Mesenchymal stem cell (in vitro differentiated cells and primary cell): ENCODE results near the gene EXOG.

Source experiments
- DNase-seq: peaks from one replicate; pipeline ENCODE4 v3.0.0-alpha.2; 2013
- H2AFZ ChIP-seq: one replicate; pipeline ENCODE4 v1.6.1; 2013; ENCODE audit warnings: low read depth, mild to moderate bottlenecking, control low read depth, inconsistent platforms, low read length, moderate library complexity
- H2AK5ac ChIP-seq: 2 replicates; pipeline ENCODE4 v1.6.1; 2013; ENCODE audit warnings: low read length, moderate library complexity, mild to moderate bottlenecking, inconsistent platforms; ENCODE audit not compliant: severe bottlenecking
- H2BK120ac ChIP-seq: one replicate; pipeline ENCODE4 v1.6.1; 2013; ENCODE audit warnings: low read depth, mild to moderate bottlenecking, inconsistent platforms, low read length, moderate library complexity
- H2BK12ac ChIP-seq, 2 experiments: one replicate each; pipeline ENCODE4 v1.6.1; 2013; ENCODE audit warnings: inconsistent platforms in 2 of 2, low read length in 2 of 2, mild to moderate bottlenecking in 2 of 2, moderate library complexity in 2 of 2, control low read depth in 1 of 2
- H2BK15ac ChIP-seq: one replicate; pipeline ENCODE4 v1.6.1; 2013; ENCODE audit warnings: mild to moderate bottlenecking, low read depth, inconsistent platforms; ENCODE audit not compliant: poor library complexity, severe bottlenecking
- H2BK5ac ChIP-seq: 2 replicates; pipeline ENCODE4 v1.6.1; 2013; ENCODE audit warnings: low read depth, mild to moderate bottlenecking, low read length, control low read depth, inconsistent platforms; ENCODE audit not compliant: poor library complexity, severe bottlenecking
- H3K14ac ChIP-seq, 2 experiments: one replicate each; pipeline ENCODE4 v1.6.1; 2013; ENCODE audit warnings: inconsistent platforms in 2 of 2, low read length in 2 of 2, control low read depth in 1 of 2, mild to moderate bottlenecking in 1 of 2, moderate library complexity in 1 of 2
- H3K18ac ChIP-seq, 2 experiments: one replicate each; pipeline ENCODE4 v1.6.1; 2013; ENCODE audit warnings: inconsistent platforms in 2 of 2, low read length in 2 of 2, control low read depth in 1 of 2, low read depth in 1 of 2, mild to moderate bottlenecking in 1 of 2
- H3K23ac ChIP-seq, 2 experiments: one replicate each; pipeline ENCODE4 v1.6.1; 2013; ENCODE audit warnings: inconsistent platforms in 2 of 2, low read length in 2 of 2, mild to moderate bottlenecking in 2 of 2, moderate library complexity in 2 of 2, control low read depth in 1 of 2
- H3K27ac ChIP-seq: 2 replicates; pipeline ENCODE4 v1.5.1; 2013; ENCODE audit warnings: mild to moderate bottlenecking, moderate library complexity, low read length, control low read depth, inconsistent platforms; ENCODE audit not compliant: poor library complexity, severe bottlenecking
- H3K27me3 ChIP-seq, 2 experiments: 2 replicates each; pipeline versions ENCODE4 v1.6.1 to v1.7.0; 2013; ENCODE audit warnings: low read length in 2 of 2, mild to moderate bottlenecking in 2 of 2, moderate library complexity in 2 of 2, control low read depth in 1 of 2, inconsistent platforms in 1 of 2; ENCODE audit not compliant: control insufficient read depth in 1 of 2, insufficient read depth in 1 of 2
- H3K36me3 ChIP-seq, 2 experiments: 2 replicates each; pipeline versions ENCODE4 v1.6.1 to v1.7.0; 2013; ENCODE audit warnings: low read length in 2 of 2, control low read depth in 1 of 2, inconsistent platforms in 1 of 2, low read depth in 1 of 2, mild to moderate bottlenecking in 1 of 2; ENCODE audit not compliant: insufficient read depth in 2 of 2, control insufficient read depth in 1 of 2
- H3K4ac ChIP-seq, 2 experiments: one replicate each; pipeline ENCODE4 v1.6.1; 2013; ENCODE audit warnings: inconsistent platforms in 2 of 2, low read length in 2 of 2, mild to moderate bottlenecking in 2 of 2, moderate library complexity in 2 of 2, control low read depth in 1 of 2, low read depth in 1 of 2
- H3K4me1 ChIP-seq: 2 replicates; pipeline ENCODE4 v1.6.1; 2013; ENCODE audit warnings: low read depth, low read length, control low read depth; ENCODE audit not compliant: control insufficient read depth, insufficient read depth
- H3K4me2 ChIP-seq: 2 replicates; pipeline ENCODE4 v1.6.1; 2013; ENCODE audit warnings: low read length, mild to moderate bottlenecking, inconsistent platforms; ENCODE audit not compliant: poor library complexity, severe bottlenecking
- H3K4me3 ChIP-seq, 2 experiments: 2 replicates each; pipeline versions ENCODE4 v1.5.1 to v1.7.0; 2013; ENCODE audit warnings: low read length in 2 of 2, mild to moderate bottlenecking in 2 of 2, control low read depth in 1 of 2, low read depth in 1 of 2; ENCODE audit not compliant: insufficient read depth in 1 of 2
- H3K79me1 ChIP-seq: replicated peaks from 2 replicates; pipeline ENCODE4 v1.6.1; 2013; ENCODE audit warnings: mild to moderate bottlenecking, control low read depth, low read length, inconsistent platforms; ENCODE audit not compliant: poor library complexity, severe bottlenecking
- H3K9ac ChIP-seq: 2 replicates; pipeline ENCODE4 v1.7.0; 2013; ENCODE audit warnings: mild to moderate bottlenecking, low read length, moderate library complexity
- H3K9me3 ChIP-seq: 2 replicates; pipeline ENCODE4 v1.7.0; 2013; ENCODE audit warnings: mild to moderate bottlenecking, low read length; ENCODE audit not compliant: control insufficient read depth
- H4K8ac ChIP-seq: one replicate; pipeline ENCODE4 v1.6.1; 2013; ENCODE audit warnings: inconsistent platforms, mild to moderate bottlenecking, low read length, moderate library complexity
- H4K91ac ChIP-seq: one replicate; pipeline ENCODE4 v1.6.1; 2013; ENCODE audit warnings: mild to moderate bottlenecking, low read length, inconsistent platforms
- WGBS: methylation state at CpG from one replicate; pipeline ENCODE4 v1.1.7; 2013; ENCODE audit warnings: mixed read lengths; 5-methylcytosine and 5-hydroxymethylcytosine counted together

The EXOG gene

DNA sequence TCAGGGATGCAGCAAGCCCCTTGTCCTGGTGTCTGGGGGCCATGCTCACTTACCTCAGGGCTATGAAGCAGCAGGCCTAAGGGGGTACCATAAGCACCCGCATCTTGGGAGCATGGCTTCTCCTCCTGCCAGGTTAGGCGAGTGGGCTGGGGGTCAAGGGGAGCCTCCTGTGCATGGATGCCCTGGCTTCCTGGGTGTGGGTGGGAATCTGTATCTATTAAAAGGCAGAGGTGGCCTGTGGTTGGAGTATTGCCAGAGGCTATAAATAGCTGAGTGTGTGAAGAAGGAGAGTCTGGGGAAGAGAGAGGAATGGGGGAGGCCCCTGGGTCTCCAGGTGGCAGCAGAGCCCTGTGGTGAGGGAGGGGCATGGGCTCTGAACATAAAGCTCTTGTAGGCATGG is 22.9 kb upstream of the EXOG start:
- Histone ChIP-seq H3K4me1 (peaks cover 9% of the 10 kb centered on the region), H2BK12ac (no peak overlapping the region), H3K27me3 (no peaks in the 10 kb centered on the region), H3K23ac (no peak overlapping the region), H3K4ac (no peak overlapping the region), H3K36me3 (peaks cover 0 to 10% of the 10 kb centered on the region in 2 experiments), H3K4me2 (no peak overlapping the region), H4K8ac (no peak overlapping the region), H3K9me3 (peaks cover 22% of the 10 kb centered on the region), H3K27ac (no peak overlapping the region), H2BK15ac (no peak overlapping the region), H2AFZ (no peak overlapping the region), H3K14ac (no peak overlapping the region), H2BK5ac (no peak overlapping the region), H2AK5ac (no peak overlapping the region), H3K79me1 (peaks cover 59% of the 10 kb centered on the region), H4K91ac (no peak overlapping the region), H2BK120ac (no peak overlapping the region), H3K18ac (no peak overlapping the region), H3K9ac (no peak overlapping the region), H3K4me3 (no peak overlapping the region)
- 97% methylated on average over 2 of the region's 2 CpGs for WGBS
- DNase-seq, result peak; percentile 10

GRCh38 chr3:38474928-38475605 is 21.1 kb upstream of the EXOG start:
- H2BK12ac ChIP-seq, result no peak overlapping the region
- H3K27ac ChIP-seq, result no peak overlapping the region
- no peak overlapping the region for H3K23ac ChIP-seq
- no peak overlapping the region for H3K18ac ChIP-seq
- H2BK15ac ChIP-seq, result no peak overlapping the region
- no peak overlapping the region for H2AFZ ChIP-seq
- no peak overlapping the region for H3K9ac ChIP-seq
- no peak overlapping the region for H2BK5ac ChIP-seq
- H3K9me3 ChIP-seq, result peaks cover 5% of the 10 kb centered on the region
- H3K36me3 ChIP-seq, result peaks cover 0 to 22% of the 10 kb centered on the region in 2 experiments
- H3K27me3 ChIP-seq, result no peaks in the 10 kb centered on the region
- no peak overlapping the region for H4K8ac ChIP-seq
- H3K4me3 ChIP-seq, result no peak overlapping the region
- peaks cover 52% of the 10 kb centered on the region for H3K79me1 ChIP-seq
- peak overlapping the region in 1 of 2 experiments; percentile 57 for H3K14ac ChIP-seq
- H4K91ac ChIP-seq, result no peak overlapping the region
- H2AK5ac ChIP-seq, result no peak overlapping the region
- H3K4me2 ChIP-seq, result no peak overlapping the region
- H3K4me1 ChIP-seq, result peaks cover 9% of the 10 kb centered on the region
- DNase-seq, result no peak
- no peak overlapping the region for H3K4ac ChIP-seq
- over 99% methylated on average over 7 of the region's 7 CpGs for WGBS
- H2BK120ac ChIP-seq, result no peak overlapping the region

DNA sequence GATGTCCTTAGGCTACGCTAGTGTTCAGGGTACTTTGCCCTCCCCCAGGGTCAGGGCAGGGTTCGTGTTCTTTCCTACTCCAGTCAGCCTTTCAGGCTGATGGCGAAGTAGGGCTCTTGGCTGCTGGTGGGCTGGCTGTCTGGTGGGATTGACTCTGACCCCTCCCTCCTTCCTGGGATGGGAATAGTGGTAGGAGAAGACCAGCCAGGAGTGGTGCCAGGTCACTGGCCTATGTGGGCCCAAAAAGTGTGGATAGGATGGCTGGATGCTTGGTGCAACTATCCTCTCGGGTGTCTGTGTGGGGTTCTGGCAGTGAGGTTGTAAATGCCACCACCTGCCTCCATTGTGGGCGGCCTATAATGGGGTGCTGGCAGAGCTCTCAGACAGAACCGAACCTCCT is 20.4 kb upstream of the EXOG start:
- Histone ChIP-seq H3K18ac (no peak overlapping the region), H2AFZ (no peak overlapping the region), H3K4me3 (no peak overlapping the region), H3K27me3 (no peaks in the 10 kb centered on the region), H3K4ac (no peak overlapping the region), H3K14ac (no peak overlapping the region), H2BK12ac (no peak overlapping the region), H3K4me2 (no peak overlapping the region), H3K27ac (no peak overlapping the region), H2BK120ac (no peak overlapping the region), H3K9me3 (no peaks in the 10 kb centered on the region), H4K91ac (no peak overlapping the region), H3K79me1 (peaks cover 52% of the 10 kb centered on the region), H2AK5ac (no peak overlapping the region), H3K9ac (no peak overlapping the region), H2BK15ac (no peak overlapping the region), H3K36me3 (peaks cover 0 to 24% of the 10 kb centered on the region in 2 experiments), H2BK5ac (no peak overlapping the region), H3K4me1 (peaks cover 9% of the 10 kb centered on the region), H4K8ac (no peak overlapping the region), H3K23ac (no peak overlapping the region)
- DNase-seq, result no peak
- WGBS, result 98% methylated on average over 5 of the region's 6 CpGs

DNA sequence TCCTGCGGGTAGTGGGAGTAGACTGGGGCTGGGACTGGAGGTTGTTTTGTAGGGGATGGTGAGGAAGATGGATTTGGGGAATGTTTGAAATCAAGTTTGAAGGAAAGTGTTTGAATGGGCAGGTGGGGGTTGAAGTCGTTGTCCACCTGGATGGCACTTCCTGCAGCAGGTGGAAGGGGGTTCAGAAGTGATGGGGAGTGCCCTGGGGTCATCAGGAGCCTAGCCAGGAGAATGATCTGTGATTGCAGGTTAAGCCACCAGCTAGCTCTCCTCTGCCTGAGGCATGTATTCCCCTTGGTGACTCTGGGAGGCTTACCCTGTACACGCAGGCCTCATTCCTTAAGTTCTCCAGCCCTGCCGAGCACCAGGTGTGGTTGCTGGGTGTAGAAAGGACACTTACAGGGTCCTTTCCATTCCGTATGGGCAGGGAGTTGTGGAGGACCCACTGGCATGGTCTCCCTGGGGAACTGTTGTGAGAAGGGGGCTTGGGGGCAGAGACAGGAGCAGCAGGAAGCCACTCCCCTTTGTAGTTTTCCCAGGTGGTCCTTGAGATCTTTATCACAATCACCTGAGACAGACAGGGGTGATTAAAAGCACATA is 19.9 kb upstream of the EXOG start:
- DNase-seq, result no peak
- no peak overlapping the region for H4K8ac ChIP-seq
- no peak overlapping the region for H4K91ac ChIP-seq
- H3K4me2 ChIP-seq, result no peak overlapping the region
- no peak overlapping the region for H2BK5ac ChIP-seq
- no peak overlapping the region for H2BK12ac ChIP-seq
- 90% methylated on average over 5 of the region's 5 CpGs for WGBS
- no peak overlapping the region for H3K23ac ChIP-seq
- no peaks in the 10 kb centered on the region for H3K27me3 ChIP-seq
- no peak overlapping the region for H3K4me3 ChIP-seq
- H2BK15ac ChIP-seq, result no peak overlapping the region
- H2BK120ac ChIP-seq, result no peak overlapping the region
- H3K79me1 ChIP-seq, result peaks cover 51% of the 10 kb centered on the region
- H3K27ac ChIP-seq, result no peak overlapping the region
- H3K9me3 ChIP-seq, result no peaks in the 10 kb centered on the region
- H3K18ac ChIP-seq, result no peak overlapping the region
- H3K4ac ChIP-seq, result no peak overlapping the region
- no peak overlapping the region for H3K9ac ChIP-seq
- peaks cover 9% of the 10 kb centered on the region for H3K4me1 ChIP-seq
- no peak overlapping the region for H2AK5ac ChIP-seq
- H3K36me3 ChIP-seq, result peaks cover 2 to 29% of the 10 kb centered on the region in 2 experiments
- H3K14ac ChIP-seq, result no peak overlapping the region
- H2AFZ ChIP-seq, result no peak overlapping the region
